Embryonic facial prominence (tissue), 1 donor: Measurements from ENCODE around the gene INSM1.

Experiments
- DNase-seq: peaks from one replicate; pipeline ENCODE4 v3.0.0-alpha.2; 2016; ENCODE audit errors: extremely low spot score

The INSM1 gene

DNA sequence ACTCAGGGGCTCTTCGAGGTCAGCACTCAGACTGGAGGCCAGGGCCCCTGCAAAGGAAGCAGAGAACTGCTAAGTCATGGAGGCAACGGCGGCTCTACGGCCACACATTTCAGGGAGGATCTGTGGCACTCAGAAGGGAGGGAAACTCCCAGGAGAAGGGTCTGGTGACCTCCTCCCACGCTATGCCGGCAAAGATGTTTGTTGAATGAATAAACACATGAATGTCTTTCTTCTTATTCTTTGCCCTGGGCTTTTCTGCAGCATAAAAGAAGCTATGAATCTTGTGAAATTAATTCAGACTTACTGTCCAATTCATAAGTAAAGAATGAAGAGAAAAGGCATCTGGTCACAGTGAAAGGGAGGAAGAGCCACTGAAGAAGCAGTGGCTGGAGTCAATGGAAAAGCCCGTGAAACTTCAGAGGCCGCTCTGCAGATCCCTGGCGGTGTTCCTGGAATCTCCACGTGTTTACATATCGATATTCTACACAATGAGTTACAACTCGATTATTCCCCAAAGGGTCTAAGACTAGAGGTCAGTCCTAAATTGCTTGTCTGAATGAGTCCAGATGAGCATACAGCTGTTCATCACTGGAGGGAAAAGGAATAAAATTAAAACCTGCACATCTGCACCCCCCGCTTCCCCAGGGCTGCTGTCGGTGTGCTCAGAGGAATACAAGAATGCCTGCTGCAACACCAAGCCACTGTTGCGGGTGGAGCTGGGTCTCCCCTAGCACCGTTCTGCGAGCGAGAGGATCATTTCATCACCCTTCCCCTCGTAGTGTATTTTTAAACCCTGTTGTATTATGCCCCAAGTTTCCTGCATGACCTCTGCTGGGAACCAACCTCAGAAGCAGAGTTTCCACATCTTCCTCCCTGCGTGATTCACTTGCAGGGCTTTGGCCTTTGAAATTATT, 25.6 kb downstream of the INSM1 start:
- no peak for DNase-seq

DNA sequence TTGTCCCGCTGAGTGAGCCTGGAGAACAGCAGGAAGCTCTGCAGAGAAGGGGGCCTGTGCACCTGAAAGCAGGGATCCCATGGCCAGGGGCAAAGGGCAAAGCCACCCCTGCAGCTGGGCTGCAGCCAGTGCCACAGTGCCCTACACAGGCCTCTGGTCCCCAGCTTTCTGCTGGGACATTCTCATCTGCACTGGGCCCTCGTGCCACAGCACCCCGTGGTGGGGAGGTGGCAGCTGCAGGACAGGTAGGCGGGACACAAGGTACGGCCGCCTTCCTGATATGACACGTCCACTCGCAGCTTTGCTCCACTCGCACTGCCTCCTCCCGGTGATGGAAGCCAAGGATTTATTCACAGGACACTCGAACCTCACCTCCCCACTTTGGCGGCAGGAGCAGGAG, 27.2 kb downstream of the INSM1 start:
- DNase-seq = no peak

DNA sequence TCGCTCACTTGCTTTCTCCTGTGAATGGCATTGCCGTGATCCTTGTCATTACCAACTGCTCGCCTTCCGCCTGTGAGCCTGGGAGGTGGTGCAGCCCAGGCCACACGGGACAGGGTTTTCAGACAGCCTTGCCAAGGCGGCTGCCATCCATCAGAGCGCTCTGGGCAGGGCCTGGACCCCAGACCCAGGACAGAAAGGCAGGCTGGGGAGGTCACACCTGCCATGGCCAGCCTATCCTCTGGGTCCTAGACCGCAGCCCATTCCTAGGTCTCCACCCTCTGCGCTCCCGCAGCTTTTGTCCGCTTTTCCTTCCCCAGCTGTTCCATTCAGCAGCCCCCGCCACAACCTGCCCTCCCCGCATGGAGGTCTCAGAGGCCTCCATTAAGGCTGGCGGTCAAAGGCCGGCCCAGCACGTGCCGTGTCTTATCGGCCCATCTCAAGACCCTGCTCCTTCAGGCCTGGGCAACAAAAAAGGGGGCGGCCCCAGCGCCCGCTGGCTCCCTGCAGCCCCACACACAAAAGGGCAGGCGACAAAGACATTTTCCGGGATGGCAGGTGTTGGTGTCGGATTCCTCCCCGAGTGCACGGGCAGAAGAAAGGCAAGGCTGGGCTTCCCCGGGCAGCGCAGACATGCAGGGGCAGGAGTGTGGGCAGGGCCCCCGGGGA, 28.1 kb downstream of the INSM1 start:
- DNase-seq = no peak

DNA sequence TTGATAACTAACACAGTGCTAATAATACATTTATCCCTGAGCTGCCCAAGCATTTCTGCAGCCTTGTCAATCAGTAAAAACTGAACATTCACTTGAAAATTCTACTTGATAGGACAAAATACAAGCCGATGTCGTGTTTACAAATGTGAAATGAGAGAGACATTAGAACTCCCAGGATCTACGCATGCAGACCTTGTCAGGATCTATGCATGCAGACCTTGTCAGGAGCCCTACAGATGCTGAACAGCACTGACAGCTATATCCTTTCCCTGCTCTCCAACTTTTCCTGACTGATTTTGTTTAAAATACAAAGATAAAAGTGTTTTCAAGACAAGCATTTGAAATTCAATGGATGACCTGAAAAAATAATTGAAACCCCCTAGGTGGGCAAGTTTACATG, 28.9 kb downstream of the INSM1 start:
- DNase-seq = no peak

DNA sequence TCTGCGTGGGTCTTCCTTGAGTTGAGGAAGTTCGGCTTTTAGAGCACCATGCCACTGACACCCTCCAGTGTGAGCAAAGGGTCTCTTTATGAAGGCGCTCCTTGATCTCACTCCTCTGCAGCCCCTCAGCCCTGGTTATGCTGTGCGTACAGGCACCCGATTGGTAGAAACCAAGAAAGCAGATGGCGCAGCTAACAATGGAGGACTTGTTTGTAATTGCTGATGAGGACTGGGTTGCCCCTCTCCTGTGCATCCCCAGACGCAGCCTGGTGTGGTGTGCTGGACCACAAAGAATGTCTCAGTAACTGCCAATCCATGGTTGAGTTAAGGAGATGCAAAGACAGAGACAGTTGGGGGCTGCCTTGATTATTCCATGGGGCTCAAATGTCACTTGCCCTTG, 30.2 kb downstream of the INSM1 start:
- no peak for DNase-seq

DNA sequence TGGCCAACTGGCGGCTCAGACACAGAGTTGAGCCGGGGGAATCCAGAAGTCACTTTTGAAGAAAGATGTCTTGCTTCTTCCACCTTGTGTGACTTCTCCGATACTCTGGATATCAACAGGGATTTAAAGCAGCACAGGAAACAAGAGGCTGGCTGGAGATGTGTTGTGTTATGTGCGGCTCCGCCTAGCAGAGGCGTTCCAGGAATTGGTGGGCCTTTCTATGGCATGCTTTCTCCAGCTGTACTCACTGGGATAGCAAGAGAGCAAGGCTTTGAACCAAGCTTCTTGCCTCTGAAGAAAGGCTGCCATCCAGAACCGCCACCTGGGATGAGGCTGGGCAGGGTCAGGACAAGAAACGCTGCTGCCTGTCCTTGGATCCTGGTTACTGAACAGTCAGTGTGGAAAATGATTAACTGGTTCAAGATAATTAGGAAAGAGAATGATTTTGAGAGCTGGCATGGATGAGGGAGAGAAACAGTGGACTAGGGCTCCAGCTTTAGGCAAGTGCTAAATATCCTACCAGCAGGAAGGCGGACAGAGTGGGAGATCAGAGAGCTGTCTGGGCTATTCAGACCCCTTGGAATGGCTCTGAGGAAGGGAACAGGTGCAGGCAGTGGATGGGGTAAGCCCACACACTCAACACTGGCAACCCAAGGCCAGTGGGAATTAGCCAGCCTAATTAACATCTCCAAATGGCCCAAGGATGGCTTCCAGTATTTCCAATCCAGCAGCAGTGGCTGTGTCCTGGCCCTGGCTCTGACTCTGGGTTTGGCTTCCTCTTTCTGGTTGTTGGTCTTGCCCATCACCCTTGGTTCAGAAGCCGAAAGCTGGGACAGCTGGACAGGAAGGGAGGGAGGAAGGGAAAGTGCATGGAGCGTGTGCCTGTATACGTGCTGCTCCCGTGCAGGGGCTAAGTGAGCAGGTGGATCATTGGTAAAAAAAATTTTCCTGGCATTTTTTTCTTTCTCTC, 31.9 kb downstream of the INSM1 start:
- DNase-seq = no peak

DNA sequence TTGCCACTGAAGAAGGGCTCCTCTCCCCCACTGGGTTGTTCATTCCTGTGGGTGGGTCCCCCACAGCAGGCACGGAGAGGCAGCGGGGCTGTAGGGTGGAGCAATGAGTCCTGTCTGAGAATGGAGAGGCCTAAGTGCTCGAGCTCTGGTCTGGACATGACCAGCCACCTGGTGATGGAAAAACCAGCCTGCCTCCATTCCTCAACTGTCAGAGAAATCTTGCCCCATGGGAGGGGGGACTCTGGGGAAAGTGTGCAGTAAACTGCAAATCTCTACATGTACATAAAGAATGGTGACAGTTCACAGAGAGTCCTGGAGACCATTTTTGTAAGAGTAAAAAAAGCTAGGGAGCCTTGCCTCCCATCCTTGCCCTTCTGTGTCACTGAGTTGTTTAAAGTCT, 34.1 kb downstream of the INSM1 start:
- DNase-seq = no peak

DNA sequence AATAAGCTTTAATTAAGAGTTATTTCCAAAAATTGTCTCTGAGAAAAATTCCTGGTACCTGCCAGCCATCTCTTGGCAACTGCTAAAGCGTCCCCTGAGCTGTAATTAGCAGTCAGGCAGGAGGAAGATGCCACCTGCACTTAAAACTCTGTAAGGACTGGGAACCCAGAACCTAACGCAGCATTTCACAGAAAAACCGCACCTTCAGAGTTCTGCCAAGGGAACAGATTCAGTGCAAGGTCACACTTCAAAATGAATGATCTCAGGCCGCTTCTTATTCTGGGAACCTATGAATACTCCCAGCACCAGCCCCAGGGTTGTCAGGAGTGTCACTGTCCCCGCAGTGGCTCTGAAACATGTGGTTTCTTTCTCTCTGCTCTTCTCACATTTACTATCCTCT, 36.7 kb downstream of the INSM1 start:
- DNase-seq = no peak

DNA sequence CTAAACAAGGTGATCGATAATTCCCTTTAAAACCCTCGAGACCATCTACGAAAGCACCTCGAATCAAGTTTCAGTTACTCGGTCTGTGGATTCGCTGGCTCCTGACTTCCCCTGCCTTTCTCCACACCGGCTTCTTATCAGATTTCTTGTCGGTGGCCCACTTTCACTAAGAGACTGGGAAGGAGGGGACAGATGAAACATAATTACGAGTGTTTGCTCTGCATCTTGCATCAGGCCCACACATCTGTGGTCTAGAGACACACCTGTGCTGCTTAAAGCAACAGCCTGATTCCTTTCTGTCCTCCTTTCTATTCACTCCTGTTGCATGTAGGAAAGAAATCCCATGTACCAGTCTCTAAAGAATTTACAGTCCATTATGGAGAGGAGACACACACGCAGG, 37.7 kb downstream of the INSM1 start:
- no peak for DNase-seq

DNA sequence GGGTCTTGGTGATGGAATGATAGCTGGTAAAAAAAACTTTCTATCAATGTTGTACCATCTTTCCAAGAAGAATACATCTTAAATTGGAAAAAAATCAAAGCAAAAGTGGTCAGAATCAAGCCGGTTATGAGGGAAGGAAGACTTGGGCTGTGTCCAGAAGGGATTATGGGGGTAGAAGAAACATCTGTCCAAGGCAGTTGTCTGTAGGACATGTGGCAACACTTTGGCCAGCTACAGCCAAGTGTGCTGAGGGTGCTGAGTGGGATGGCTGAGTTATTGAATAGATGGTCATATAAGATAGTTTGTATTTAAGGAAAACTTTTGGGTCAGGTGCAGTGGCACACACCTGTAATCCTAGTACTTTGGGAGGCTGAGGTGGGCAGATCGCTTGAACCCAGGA, 38.4 kb downstream of the INSM1 start:
- DNase-seq = no peak

DNA sequence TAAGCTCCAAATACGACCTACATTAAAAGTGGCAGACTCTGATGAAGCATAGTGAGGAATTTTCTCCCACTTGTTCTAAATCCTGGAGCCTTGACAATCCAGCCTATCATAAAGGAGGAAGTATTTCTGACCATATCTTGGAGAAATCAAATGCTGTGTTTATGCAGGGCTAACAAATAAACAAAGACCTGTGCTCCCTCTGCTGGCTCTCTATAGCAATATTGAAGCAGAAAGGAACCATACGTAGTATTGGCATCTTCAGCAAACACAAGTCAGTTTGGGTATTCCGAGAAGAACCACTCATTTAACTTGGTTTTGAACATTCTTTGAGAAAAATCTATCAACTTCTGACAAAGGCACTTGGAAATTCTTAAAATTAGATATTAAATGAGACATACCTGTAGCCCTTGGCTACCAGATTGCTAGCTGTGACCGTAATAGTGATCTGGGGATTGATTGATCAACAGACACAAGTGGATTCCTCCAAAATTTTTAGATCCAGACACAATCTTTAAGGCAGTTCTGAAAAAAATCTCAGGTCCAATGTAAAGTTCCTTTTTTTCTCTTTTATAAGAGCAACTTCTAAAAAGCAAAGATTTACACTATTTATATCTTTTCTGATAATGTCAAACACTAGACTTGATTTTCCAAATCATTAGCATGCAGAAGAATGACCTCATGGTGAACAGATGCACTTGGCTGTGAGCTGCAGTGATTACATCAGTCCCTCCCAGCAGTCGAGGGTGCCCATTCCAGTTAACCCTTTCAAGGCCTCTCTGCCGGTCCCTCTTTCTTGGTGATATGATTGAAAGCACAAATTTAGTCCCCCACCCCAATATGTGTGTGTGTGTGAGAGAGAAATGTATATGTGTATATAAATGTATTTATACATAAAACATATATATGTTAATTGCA, 40.2 kb downstream of the INSM1 start:
- no peak for DNase-seq

DNA sequence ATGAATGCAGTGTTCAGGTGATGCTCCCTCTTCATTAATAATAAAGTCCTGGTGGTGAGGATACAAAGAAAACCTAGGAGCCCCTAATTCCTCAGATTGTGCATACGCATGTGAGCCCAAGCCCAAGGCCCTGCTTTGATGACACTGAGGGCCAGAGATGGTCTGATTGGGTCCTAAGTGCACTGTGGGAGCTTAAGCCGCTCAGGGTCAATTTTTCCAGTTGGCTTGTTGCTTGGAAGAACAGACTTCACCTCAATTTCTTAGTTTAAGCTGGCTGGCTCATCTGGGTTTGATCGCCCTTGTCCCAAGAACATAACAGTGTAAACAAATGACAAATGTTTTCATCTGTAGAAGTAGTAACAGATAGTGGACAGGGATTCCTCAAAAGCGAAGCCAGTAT, 41.4 kb downstream of the INSM1 start:
- no peak for DNase-seq

DNA sequence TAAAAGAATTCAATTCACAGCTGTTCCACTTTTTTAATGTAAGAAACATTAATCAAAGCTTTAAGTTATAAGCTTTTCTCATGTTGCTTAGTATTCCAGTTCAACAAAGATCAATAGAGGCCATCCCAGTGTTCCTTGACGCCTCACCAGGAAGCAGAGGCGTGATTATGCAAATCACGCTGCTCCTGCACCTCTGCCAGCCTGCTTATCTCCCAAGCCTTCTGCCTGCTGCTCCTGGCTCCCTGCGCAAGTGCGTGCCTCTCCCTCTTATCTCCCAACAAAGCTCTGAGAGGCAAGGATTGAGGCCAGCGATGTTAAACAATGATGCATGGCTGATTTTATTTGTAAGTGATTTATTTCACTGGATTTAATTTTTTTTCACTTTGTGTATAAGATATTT, 42.8 kb downstream of the INSM1 start:
- no peak for DNase-seq

DNA sequence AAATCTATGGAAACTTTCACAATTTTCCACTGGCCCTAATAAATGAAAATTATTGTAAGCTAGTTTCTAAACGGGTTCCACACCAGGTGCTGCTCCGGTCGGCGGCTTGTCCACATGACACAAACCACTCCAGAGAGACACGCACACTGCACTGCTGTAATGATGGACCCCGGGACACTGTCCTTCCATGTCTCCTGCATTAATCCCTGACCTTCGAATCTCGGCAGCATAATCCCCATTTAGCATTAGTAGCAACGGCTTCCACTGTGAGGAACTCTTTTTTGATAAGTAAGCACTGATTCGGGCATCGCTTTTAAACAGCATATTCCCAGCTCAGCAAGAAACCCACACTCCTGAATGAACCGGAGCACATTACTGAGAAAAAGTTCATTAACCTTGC, 43.5 kb downstream of the INSM1 start:
- DNase-seq = no peak

DNA sequence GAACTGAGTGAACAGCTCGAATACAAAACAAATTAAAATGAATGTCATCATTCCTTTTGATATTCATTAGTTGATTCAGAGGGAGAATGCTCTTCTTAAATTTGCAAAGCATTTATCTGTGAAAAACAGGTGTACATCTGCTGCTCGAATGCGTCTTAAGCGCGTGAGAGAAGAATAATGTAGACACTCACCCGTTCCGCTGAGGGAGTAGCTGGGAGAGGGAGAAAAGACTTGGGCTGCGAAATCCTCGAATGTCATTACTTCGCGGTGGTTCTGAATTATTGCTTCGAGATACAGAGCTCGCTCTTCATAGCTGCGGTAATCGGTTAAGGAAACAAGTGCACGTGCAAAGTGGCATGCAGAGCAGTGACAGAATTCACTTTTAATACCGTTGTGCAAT, 43.9 kb downstream of the INSM1 start:
- no peak for DNase-seq

DNA sequence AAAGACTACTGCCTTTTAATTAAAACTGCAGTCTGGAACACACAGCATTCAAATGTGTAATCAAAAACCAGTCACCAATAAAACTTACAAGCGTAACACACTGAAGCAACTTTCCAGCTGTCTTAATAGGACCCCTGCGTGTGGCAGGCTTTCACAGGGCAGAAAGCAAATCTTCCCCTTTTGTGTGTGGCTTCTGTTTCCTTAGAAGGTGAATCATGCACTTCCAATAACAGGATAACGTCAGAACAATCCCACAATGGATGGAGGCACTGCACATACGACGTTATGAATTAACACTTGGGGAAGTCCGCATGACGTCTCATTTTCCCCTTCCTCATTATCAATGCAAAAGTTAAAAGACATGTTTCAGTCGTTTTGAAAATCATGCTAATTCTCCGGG, 44.8 kb downstream of the INSM1 start:
- DNase-seq = no peak

DNA sequence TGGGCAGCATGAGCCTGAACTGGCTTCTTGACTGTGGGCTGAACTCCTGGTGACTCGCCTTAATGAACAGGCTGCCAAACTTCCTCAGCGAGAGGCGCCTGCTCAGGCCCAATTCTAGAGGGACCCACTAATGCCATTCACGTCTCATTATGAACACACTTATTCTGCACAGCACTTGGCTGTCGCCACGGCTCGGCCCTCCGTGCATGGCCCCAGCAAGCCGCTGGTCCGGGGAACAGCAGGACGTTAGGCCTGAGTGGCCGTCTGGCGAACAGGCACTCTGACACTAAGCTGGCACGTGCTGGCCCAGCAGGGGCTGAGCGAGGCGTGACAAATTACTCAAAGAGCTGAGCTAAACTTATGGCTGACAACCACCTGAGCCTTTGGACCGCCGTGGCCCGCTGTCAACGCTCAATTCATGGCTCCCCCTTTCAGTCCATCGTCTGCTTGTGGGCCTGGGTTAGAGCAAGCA, 45.9 kb downstream of the INSM1 start:
- no peak for DNase-seq

DNA sequence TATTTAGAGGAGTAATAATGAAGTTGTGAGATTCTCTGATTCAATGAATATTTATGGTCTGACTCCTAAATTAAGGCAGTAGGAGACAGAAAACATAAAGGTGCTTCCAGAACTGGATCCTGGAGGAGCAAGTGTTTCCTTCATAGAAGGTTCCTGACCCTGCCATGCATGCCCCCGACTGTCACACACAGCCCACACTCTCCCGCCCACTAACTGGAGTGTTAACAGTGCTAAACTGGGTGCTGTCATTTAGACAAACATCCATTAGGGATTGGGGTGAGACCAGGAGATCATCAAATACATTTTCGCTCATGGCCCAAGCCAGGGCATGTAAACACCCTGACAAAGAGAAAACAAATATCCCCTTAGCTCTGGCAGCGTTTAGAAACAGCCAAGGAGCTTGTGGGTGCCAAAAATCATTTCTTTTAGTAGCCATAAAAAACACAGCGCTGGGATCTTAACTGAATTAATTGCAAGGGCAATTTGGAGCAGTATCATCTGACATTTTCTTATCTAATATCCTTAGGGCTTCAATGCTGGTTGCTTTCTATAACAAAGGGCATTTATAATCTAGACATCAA, 46.8 kb downstream of the INSM1 start:
- no peak for DNase-seq

DNA sequence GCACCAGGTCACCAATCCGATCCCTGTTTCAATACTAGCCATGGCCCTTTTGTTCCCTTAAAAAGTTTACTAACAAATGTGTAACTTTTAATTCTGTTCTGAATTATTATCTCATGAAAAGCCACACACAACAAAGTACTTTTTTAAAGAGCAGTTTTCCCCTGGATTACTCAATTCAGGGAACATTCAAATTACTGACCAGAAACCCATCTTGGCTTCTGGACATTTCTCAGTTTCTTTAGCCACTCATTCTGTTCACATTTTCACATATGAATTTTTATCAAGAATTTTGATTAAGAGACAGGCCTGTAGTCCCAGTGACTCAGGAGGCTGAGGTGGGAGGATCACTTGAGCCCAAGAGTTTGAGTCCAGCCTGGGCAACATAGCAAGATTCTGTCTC, 47.4 kb downstream of the INSM1 start:
- DNase-seq = no peak

DNA sequence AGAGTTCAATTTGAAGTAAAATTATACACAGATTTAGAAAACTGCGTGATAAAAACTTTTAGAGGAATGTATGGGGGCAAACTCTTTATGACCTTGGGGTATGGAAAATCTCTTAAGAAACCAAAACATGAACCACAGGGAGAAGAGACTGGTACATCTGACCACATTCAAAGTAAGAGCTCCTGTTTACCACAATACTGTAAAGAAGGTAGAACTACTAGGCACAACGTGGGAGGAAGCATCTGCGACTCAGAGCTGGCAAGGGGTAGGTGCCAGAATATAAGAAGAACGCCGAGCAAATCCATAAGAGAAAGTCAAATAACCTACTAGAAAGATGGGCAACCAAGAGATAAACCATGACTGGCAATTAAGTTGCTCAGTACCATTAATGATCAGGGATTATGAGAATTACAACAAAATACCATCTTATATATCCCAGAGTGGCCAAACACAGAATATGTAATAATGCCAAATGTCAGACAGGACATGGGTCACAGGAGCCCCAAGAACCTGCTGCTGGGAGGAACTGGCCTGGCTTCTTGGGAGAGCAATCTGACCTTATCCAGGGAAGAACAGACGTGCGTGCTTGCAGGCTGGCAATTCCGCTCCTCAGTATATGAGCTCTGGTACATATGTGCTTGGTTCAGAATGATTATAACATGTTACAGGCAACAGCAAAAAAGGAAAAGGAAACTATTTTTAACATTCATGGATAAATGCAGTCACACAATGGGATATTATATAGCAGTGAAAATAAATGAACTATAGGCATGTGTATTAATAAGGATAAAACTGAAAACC, 50.2 kb downstream of the INSM1 start:
- DNase-seq = no peak
